Measurements from ENCODE around the gene KLK13. TPM values are rescaled to one million over a fixed set of nuclear protein-coding genes. Genes with fewer than 3 reads are reported as not detected.

Gene KLK13
- total and polyA plus RNA-seq, 12 donors: 0.11 to 0.47 TPM; not detected in 10

- intact Hi-C loops (cut with DNase I): loop anchor here in 1 of 2 donors (10.0 kb wide), 1 partner anchor 145 kb away; no protein-coding TSS in a partner anchor
- H3K27me3 ChIP-seq: peaks cover 7% of the 10 kb centered on the region
- no peak for DNase-seq
Observed at GRCh38 chr19:51029718-51030117, 35.2 kb downstream of the KLK13 start.

GRCh38 chr19:51027873-51028272, 37.0 kb downstream of the KLK13 start:
- intact Hi-C loops (cut with DNase I): loop anchor here in 1 of 2 donors (10.0 kb wide), 1 partner anchor 147 kb away; no protein-coding TSS in a partner anchor
- Histone ChIP-seq H3K27me3 (peaks cover 12% of the 10 kb centered on the region), H3K36me3 (replicated peaks in 1 of 2) (no peaks in the 10 kb centered on the region), H3K27ac (no peak overlapping the region), H3K9me3 (replicated peaks in 1 of 3) (no peaks in the 10 kb centered on the region), H3K4me3 (no peak overlapping the region), H3K4me1 (replicated peaks in 1 of 2) (no peaks in the 10 kb centered on the region)
- DNase-seq: no peak
- WGBS, 4 donors: 54 to 60% (median 57%) methylated on average over 5 of the region's 5 CpGs
- TF ChIP-seq CTCF (IDR thresholded peaks at IDR 0.05) (no peak), POLR2A (IDR thresholded peaks at IDR 0.05) (no peak)

More at GRCh38 chr19:51029718-51030117, 35.2 kb downstream of the KLK13 start:
- no peaks in the 10 kb centered on the region for H3K36me3 ChIP-seq (replicated peaks in 1 of 2)
- TF ChIP-seq POLR2A (IDR thresholded peaks at IDR 0.05) (no peak), CTCF (IDR thresholded peaks at IDR 0.05) (no peak)
- no peaks in the 10 kb centered on the region for H3K4me1 ChIP-seq (replicated peaks in 1 of 2)
- H3K27ac ChIP-seq: no peak overlapping the region
- H3K9me3 ChIP-seq (replicated peaks in 1 of 3): no peaks in the 10 kb centered on the region
- 45 to 85% (median 66%) methylated on average over 1 to 2 of the region's 2 CpGs for WGBS, 4 donors
- no peak overlapping the region for H3K4me3 ChIP-seq

GRCh38 chr19:51027126-51027806, 37.6 kb downstream of the KLK13 start:
- Histone ChIP-seq H3K4me3 (no peak overlapping the region), H3K9me3 (replicated peaks in 1 of 3) (no peaks in the 10 kb centered on the region), H3K36me3 (replicated peaks in 1 of 2) (no peaks in the 10 kb centered on the region), H3K27ac (no peak overlapping the region), H3K27me3 (peaks cover 12% of the 10 kb centered on the region), H3K4me1 (replicated peaks in 1 of 2) (no peaks in the 10 kb centered on the region)
- DNase-seq: no peak
- TF ChIP-seq CTCF (IDR thresholded peaks at IDR 0.05) (no peak), POLR2A (IDR thresholded peaks at IDR 0.05) (no peak)
- 50 to 61% (median 53%) methylated on average over 14 of the region's 14 CpGs for WGBS, 4 donors
- intact Hi-C loops (cut with DNase I): loop anchor here in 1 of 2 donors (10.0 kb wide), 1 partner anchor 148 kb away; no protein-coding TSS in a partner anchor

- H3K27ac ChIP-seq: no peak within 1 kb of the TSS
- TF ChIP-seq CTCF (IDR thresholded peaks at IDR 0.05) (no peak), POLR2A (IDR thresholded peaks at IDR 0.05) (no peak)
- intact Hi-C loops (cut with DNase I): loop anchor here in 1 of 2 donors (10.0 kb wide), 1 partner anchor 148 kb away; no protein-coding TSS in a partner anchor
- no peaks in the 10 kb centered on the region for H3K4me1 ChIP-seq (replicated peaks in 1 of 2)
- no peak for DNase-seq
- peaks cover 12% of the 10 kb centered on the region for H3K27me3 ChIP-seq
- H3K36me3 ChIP-seq (replicated peaks in 1 of 2): no peaks in the 10 kb centered on the region
- no peaks in the 10 kb centered on the region for H3K9me3 ChIP-seq (replicated peaks in 1 of 3)
- no peak within 1 kb of the TSS for H3K4me3 ChIP-seq
- 78 to 87% (median 81%) methylated on average over 4 to 11 of the region's 11 CpGs for whole genome bisulfite sequencing, 4 donors
Observed at GRCh38 chr19:51026554-51026831, 38.4 kb downstream of the KLK13 start, which contains the start of gene KLK11. Gene KLK11 (minus strand): TSS chr19:51026616. CDS start chr19:51025631, 985 bp downstream.
